HFFc6 (cell line): ENCODE data around the gene ABITRAM. TPM values are rescaled to one million over a fixed set of nuclear protein-coding genes. Genes with fewer than 3 reads are reported as not detected.
"Not testable (repeated sequence)": the region's sequence is repeated elsewhere in the genome, so short reads cannot be mapped to it uniquely, and the experiment has no call there.

Experiments
- DNase-seq: peaks from one replicate; pipeline ENCODE4 v3.0.0-alpha.2; 2018
- H3K27ac Mint-ChIP-seq: 2 replicates; pipeline ENCODE4 v1.8.0; 2020; ENCODE audit warnings: mild to moderate bottlenecking, mixed read lengths
- H3K27me3 Mint-ChIP-seq: 2 replicates; pipeline ENCODE4 v1.8.0; 2021; ENCODE audit warnings: mild to moderate bottlenecking, moderate library complexity, mixed read lengths; ENCODE audit not compliant: insufficient read depth
- H3K36me3 Mint-ChIP-seq: 2 replicates; pipeline ENCODE4 v1.8.0; 2021; ENCODE audit warnings: low read depth, mixed read lengths
- H3K4me1 Mint-ChIP-seq: 2 replicates; pipeline ENCODE4 v1.8.0; 2020; ENCODE audit warnings: low read depth, mixed read lengths
- H3K4me3 Mint-ChIP-seq: 2 replicates; pipeline ENCODE4 v1.8.0; 2020; ENCODE audit warnings: mild to moderate bottlenecking, moderate library complexity, mixed read lengths
- H3K9me3 Mint-ChIP-seq: 2 replicates; pipeline ENCODE4 v1.8.0; 2020; ENCODE audit warnings: mild to moderate bottlenecking, mixed read lengths
- CTCF ChIP-seq: fragments of 200-600 bp; sonication (generic); IDR thresholded peaks from 2 replicates; pipeline ENCODE4 v1.5.0; 2021; ENCODE audit warnings: antibody characterized with exemption, mild to moderate bottlenecking
- long read RNA-seq: library from polyadenylated mRNA; unstranded; transcript quantifications from one replicate; pipeline ENCODE4 v2.0.0, GENCODE V29; 2019
- total RNA-seq, 6 experiments: library from RNA; stranded (reverse); fragmentation: NEBNext Ultra II Directional; extraction: Animal tissue kit (Norgen Biotek cat#: 25700); gene quantifications; 2 replicates in 1 of 6; 3 replicates in 5 of 6; pipeline ENCODE4 v1.2.3, GENCODE V29; 2021

The ABITRAM gene
- 10 to 100 TPM; 12.5 to 14.0 (median 13.1) TPM for total RNA-seq
- long read RNA-seq, transcript FAM206A-201 (6 exons, 2,134 nt) = major isoform, 20 of 25 reads
- long read RNA-seq, partial matches to known transcripts = 0 of 25 reads
- long read RNA-seq, other reads (novel, unspliced or antisense) = 3 of 25 reads

- Mint-ChIP-seq H3K4me3 (peak within 1 kb of the TSS; percentile 100), H3K27ac (peak within 1 kb of the TSS; percentile 95), H3K27me3 (peaks cover 2% of the 10 kb centered on the region; the same call in 1 of the 2 replicates), H3K9me3 (no peaks in the 10 kb centered on the region), H3K36me3 (no peaks in the 10 kb centered on the region; the same call in 1 of the 2 replicates), H3K4me1 (peaks cover 39% of the 10 kb centered on the region)
- peak; percentile 51 for DNase-seq
- TF ChIP-seq CTCF = no peak
These were observed at the start of gene ABITRAM for GRCh38 chr9:108934323-108934893. ABITRAM (plus strand) TSS chr9:108934400; CDS start chr9:108934487, 87 bp downstream.

GRCh38 chr9:108884701-108885100, 49.5 kb upstream of the ABITRAM start:
- H3K4me3 Mint-ChIP-seq = no peak overlapping the region
- no peak for TF ChIP-seq CTCF
- H3K27ac Mint-ChIP-seq = no peak overlapping the region
- H3K36me3 Mint-ChIP-seq = peaks cover 9% of the 10 kb centered on the region; the same call in 1 of the 2 replicates
- no peaks in the 10 kb centered on the region for H3K9me3 Mint-ChIP-seq
- no peak for DNase-seq
- no peaks in the 10 kb centered on the region for H3K27me3 Mint-ChIP-seq
- H3K4me1 Mint-ChIP-seq = peaks cover 14% of the 10 kb centered on the region

GRCh38 chr9:108885643-108886348, 48.4 kb upstream of the ABITRAM start:
- no peaks in the 10 kb centered on the region for H3K9me3 Mint-ChIP-seq
- no peak overlapping the region for H3K4me3 Mint-ChIP-seq
- H3K36me3 Mint-ChIP-seq = peaks cover 4% of the 10 kb centered on the region; the same call in 1 of the 2 replicates
- peaks cover 14% of the 10 kb centered on the region for H3K4me1 Mint-ChIP-seq
- no peak for TF ChIP-seq CTCF
- peak; percentile 58 for DNase-seq
- H3K27me3 Mint-ChIP-seq = no peaks in the 10 kb centered on the region
- peak overlapping the region; percentile 32; the same call in 1 of the 2 replicates for H3K27ac Mint-ChIP-seq

GRCh38 chr9:108886594-108887271, 47.5 kb upstream of the ABITRAM start:
- peaks cover 14% of the 10 kb centered on the region for H3K4me1 Mint-ChIP-seq
- H3K27ac Mint-ChIP-seq, H3K36me3 Mint-ChIP-seq, H3K9me3 Mint-ChIP-seq, DNase-seq, H3K27me3 Mint-ChIP-seq, H3K4me3 Mint-ChIP-seq: not testable (repeated sequence)

- H3K9me3 Mint-ChIP-seq = no peaks in the 10 kb centered on the region
- H3K27ac Mint-ChIP-seq = no peak overlapping the region
- H3K4me3 Mint-ChIP-seq = no peak overlapping the region
- DNase-seq = peak; percentile 6
- TF ChIP-seq CTCF = no peak
- peaks cover 12% of the 10 kb centered on the region for H3K36me3 Mint-ChIP-seq
- H3K4me1 Mint-ChIP-seq = peaks cover 14% of the 10 kb centered on the region
- no peaks in the 10 kb centered on the region; the same call in none of the 2 replicates for H3K27me3 Mint-ChIP-seq
These were observed 44.5 kb upstream of the ABITRAM start for GRCh38 chr9:108889649-108890067.
